ENCODE measurements around the gene GALNT14. TPM values are rescaled to one million over a fixed set of nuclear protein-coding genes. Genes with fewer than 3 reads are reported as not detected.

The GALNT14 gene
- total and polyA plus RNA-seq, 10 of the 15 experiments (the other 5 are each of a cell fraction or from before 2014, with no cell fraction given) = 3.7 to 17.8 (median 6.0) TPM

- no peak for TF ChIP-seq E2F8 (IDR thresholded peaks at IDR 0.05; ENCODE audit: low read depth, partially characterized antibody)
- no peak for TF ChIP-seq SUPT20H (IDR thresholded peaks at IDR 0.05; ENCODE audit: borderline replicate concordance, control insufficient read depth, low read depth, low read length)
- no peak for TF ChIP-seq MYC (IDR thresholded peaks at IDR 0.05; ENCODE audit: insufficient read depth, insufficient read length, insufficient replicate concordance, low read length, severe bottlenecking)
- TF ChIP-seq ELK1 (IDR thresholded peaks at IDR 0.05; ENCODE audit: low read depth, low read length) = no peak
- TF ChIP-seq CREB1 (IDR thresholded peaks at IDR 0.05; ENCODE audit: low read depth) = no peak
These were observed 152.6 kb downstream of the GALNT14 start (continued) for GRCh38 chr2:30985493-30986230.

GRCh38 chr2:30984148-30984547 is 154.1 kb downstream of the GALNT14 start:
- Histone ChIP-seq H3K27ac (ENCODE audit: control insufficient read depth, insufficient read depth) (no peak overlapping the region), H3K9ac (ENCODE audit: control insufficient read depth, insufficient read depth, low read length) (no peak overlapping the region), H3K4me3 (no peak overlapping the region), H2AFZ (ENCODE audit: control insufficient read depth, low read depth, low read length) (no peak overlapping the region), H4K20me1 (ENCODE audit: control insufficient read depth, insufficient read depth) (no peaks in the 10 kb centered on the region), H3K4me1 (ENCODE audit: control insufficient read depth, insufficient read depth, low read length) (no peaks in the 10 kb centered on the region), H3K4me2 (ENCODE audit: control insufficient read depth, insufficient read depth) (no peak overlapping the region), H3K27me3 (replicated peaks in 1 of 2; ENCODE audit: control insufficient read depth in 2 of 2, insufficient read depth in 2 of 2, low read length in 1 of 2) (no peaks in the 10 kb centered on the region; a peak in 1 of 4 replicates), H3K79me2 (ENCODE audit: control insufficient read depth, insufficient read depth, low read length) (no peaks in the 10 kb centered on the region), H3K9me3 (replicated peaks; ENCODE audit: control insufficient read depth, insufficient read depth, low read length) (no peaks in the 10 kb centered on the region), H3K36me3 (ENCODE audit: control insufficient read depth in 2 of 2, insufficient read depth in 2 of 2, low read length in 1 of 2) (no peaks in the 10 kb centered on the region)
- ChIA-PET CTCF (interaction anchor here (0.9 kb wide), 1 partner anchor 21 kb away, joined by 3 read pairs; no protein-coding TSS in a partner anchor), POLR2A (no interaction called here), RAD21 (ENCODE audit: unreplicated experiment) (no interaction called here), SMC1A (ENCODE audit: uncharacterized antibody, unreplicated experiment) (interaction anchor here (1.4 kb wide), 1 partner anchor 186 kb away, joined by 4 read pairs; no protein-coding TSS in a partner anchor)
- 0% methylated on average over 2 of the region's 2 CpGs for WGBS (ENCODE audit: insufficient coverage, insufficient replicate concordance, low lambda C conversion rate, missing lambda C conversion rate)
- ATAC-seq = no peak
- BruUV-seq (replicated peaks) = no TSS peak
- no peak for FAIRE-seq
- intact Hi-C loops (cut with micrococcal nuclease; ENCODE audit: unreplicated experiment) (no loop called here), in situ Hi-C loops (cut with MboI) (no loop called here)
- no peak for TF ChIP-seq STAT1 (conservative IDR thresholded peaks at IDR 0.05)
- no peak for TF ChIP-seq MXI1 (IDR thresholded peaks at IDR 0.05; ENCODE audit: low read depth, low read length)
- no peak for TF ChIP-seq CBX3 (IDR thresholded peaks at IDR 0.05; ENCODE audit: borderline replicate concordance, low read depth)
- no peak for DNase-seq (ENCODE audit: low read depth, low spot score)
